Measurements from ENCODE around the gene WDR7.

WDR7 gene

GRCh38 chr18:56995579-56996188 lies 344.5 kb downstream of the WDR7 start:
- Histone ChIP-seq H3K9ac (ENCODE audit: low read depth, low read length, poor library complexity) (no peak overlapping the region), H2AK5ac (ENCODE audit: low read depth, low read length) (no peak overlapping the region), H3K36me3 (replicated peaks in 1 of 2; ENCODE audit: control insufficient read depth in 2 of 2, insufficient read depth in 2 of 2, low read length in 2 of 2) (no peaks in the 10 kb centered on the region), H4K91ac (ENCODE audit: low read depth, low read length, poor library complexity) (no peak overlapping the region), H2AFZ (ENCODE audit: low read length) (no peak overlapping the region), H3K4me3 (ENCODE audit: low read length in 2 of 2) (no peak overlapping the region), H3K4me2 (ENCODE audit: insufficient read depth, low read length, poor library complexity, severe bottlenecking) (no peak overlapping the region), H2BK5ac (ENCODE audit: low read length) (no peak overlapping the region), H2BK120ac (ENCODE audit: low read depth, low read length) (no peak overlapping the region), H3K9me3 (replicated peaks in 1 of 2; ENCODE audit: control insufficient read depth in 2 of 2, insufficient read depth in 1 of 2, low read depth in 1 of 2, low read length in 2 of 2) (no peaks in the 10 kb centered on the region), H3K14ac (ENCODE audit: low read length) (no peak overlapping the region), H3K23ac (ENCODE audit: low read depth, low read length, poor library complexity) (no peak overlapping the region), H3K4me1 (ENCODE audit: control insufficient read depth in 2 of 2, insufficient read depth in 1 of 2, low read depth in 1 of 2, low read length in 2 of 2) (peaks cover 0 to 11% of the 10 kb centered on the region in 2 donors), H3K79me1 (ENCODE audit: low read depth, low read length) (no peaks in the 10 kb centered on the region), H4K8ac (ENCODE audit: low read depth, low read length) (no peak overlapping the region), H3K27ac (replicated peaks; ENCODE audit: low read length) (no peak overlapping the region), H3K18ac (ENCODE audit: low read length) (no peak overlapping the region), H3K27me3 (ENCODE audit: control insufficient read depth in 3 of 3, insufficient read depth in 3 of 3, low read depth in 1 of 3, low read length in 3 of 3) (no peaks in the 10 kb centered on the region), H2BK15ac (ENCODE audit: low read length) (no peak overlapping the region), H2BK12ac (ENCODE audit: low read length) (no peak overlapping the region), H3K4ac (ENCODE audit: low read length) (no peak overlapping the region)
- DNase-seq (ENCODE audit: low spot score) = no peak
- WGBS, 2 donors (ENCODE audit: extremely low coverage in 2 of 2, insufficient read length in 2 of 2, insufficient replicate concordance in 1 of 2) = no CpG with 5 or more reads among the region's 4 CpGs

- H3K36me3 ChIP-seq (replicated peaks in 1 of 2; ENCODE audit: control insufficient read depth in 2 of 2, insufficient read depth in 2 of 2, low read length in 2 of 2) = no peaks in the 10 kb centered on the region
- no peak overlapping the region for H2BK12ac ChIP-seq (ENCODE audit: low read length)
- no peak overlapping the region for H2AFZ ChIP-seq (ENCODE audit: low read length)
- H3K9me3 ChIP-seq (replicated peaks in 1 of 2; ENCODE audit: control insufficient read depth in 2 of 2, insufficient read depth in 1 of 2, low read depth in 1 of 2, low read length in 2 of 2) = no peaks in the 10 kb centered on the region
- no peaks in the 10 kb centered on the region for H3K79me1 ChIP-seq (ENCODE audit: low read depth, low read length)
- DNase-seq (ENCODE audit: low spot score) = no peak
- WGBS, 2 donors (ENCODE audit: extremely low coverage in 2 of 2, insufficient read length in 2 of 2, insufficient replicate concordance in 1 of 2) = no CpG with 5 or more reads among the region's 2 CpGs
- no peaks in the 10 kb centered on the region for H3K27me3 ChIP-seq (ENCODE audit: control insufficient read depth in 3 of 3, insufficient read depth in 3 of 3, low read depth in 1 of 3, low read length in 3 of 3)
- peaks cover 0 to 19% of the 10 kb centered on the region in 2 donors for H3K4me1 ChIP-seq (ENCODE audit: control insufficient read depth in 2 of 2, insufficient read depth in 1 of 2, low read depth in 1 of 2, low read length in 2 of 2)
- H4K8ac ChIP-seq (ENCODE audit: low read depth, low read length) = no peak overlapping the region
- H2BK120ac ChIP-seq (ENCODE audit: low read depth, low read length) = no peak overlapping the region
- H3K18ac ChIP-seq (ENCODE audit: low read length) = no peak overlapping the region
- H2AK5ac ChIP-seq (ENCODE audit: low read depth, low read length) = no peak overlapping the region
- no peak overlapping the region for H3K4ac ChIP-seq (ENCODE audit: low read length)
- no peak overlapping the region for H4K91ac ChIP-seq (ENCODE audit: low read depth, low read length, poor library complexity)
- no peak overlapping the region for H3K14ac ChIP-seq (ENCODE audit: low read length)
- no peak overlapping the region for H3K9ac ChIP-seq (ENCODE audit: low read depth, low read length, poor library complexity)
- no peak overlapping the region for H3K4me2 ChIP-seq (ENCODE audit: insufficient read depth, low read length, poor library complexity, severe bottlenecking)
- no peak overlapping the region for H3K23ac ChIP-seq (ENCODE audit: low read depth, low read length, poor library complexity)
- H3K4me3 ChIP-seq (ENCODE audit: low read length in 2 of 2) = no peak overlapping the region
- H2BK15ac ChIP-seq (ENCODE audit: low read length) = no peak overlapping the region
- no peak overlapping the region for H2BK5ac ChIP-seq (ENCODE audit: low read length)
- no peak overlapping the region for H3K27ac ChIP-seq (replicated peaks; ENCODE audit: low read length)
These were observed 346.0 kb downstream of the WDR7 start for GRCh38 chr18:56997200-56997599.

- H3K79me1 ChIP-seq (ENCODE audit: low read depth, low read length) = no peaks in the 10 kb centered on the region
- H3K4me2 ChIP-seq (ENCODE audit: insufficient read depth, low read length, poor library complexity, severe bottlenecking) = no peak overlapping the region
- no peaks in the 10 kb centered on the region for H3K27me3 ChIP-seq (ENCODE audit: control insufficient read depth in 3 of 3, insufficient read depth in 3 of 3, low read depth in 1 of 3, low read length in 3 of 3)
- no peak overlapping the region for H2BK12ac ChIP-seq (ENCODE audit: low read length)
- no peak overlapping the region for H4K8ac ChIP-seq (ENCODE audit: low read depth, low read length)
- no peak overlapping the region for H3K4me3 ChIP-seq (ENCODE audit: low read length in 2 of 2)
- no peak overlapping the region for H2AK5ac ChIP-seq (ENCODE audit: low read depth, low read length)
- no peaks in the 10 kb centered on the region for H3K9me3 ChIP-seq (replicated peaks in 1 of 2; ENCODE audit: control insufficient read depth in 2 of 2, insufficient read depth in 1 of 2, low read depth in 1 of 2, low read length in 2 of 2)
- no peak overlapping the region for H4K91ac ChIP-seq (ENCODE audit: low read depth, low read length, poor library complexity)
- H3K27ac ChIP-seq (replicated peaks; ENCODE audit: low read length) = no peak overlapping the region
- no peak overlapping the region for H2BK120ac ChIP-seq (ENCODE audit: low read depth, low read length)
- no peaks in the 10 kb centered on the region for H3K36me3 ChIP-seq (replicated peaks in 1 of 2; ENCODE audit: control insufficient read depth in 2 of 2, insufficient read depth in 2 of 2, low read length in 2 of 2)
- H3K23ac ChIP-seq (ENCODE audit: low read depth, low read length, poor library complexity) = no peak overlapping the region
- no peak for DNase-seq (ENCODE audit: low spot score)
- H2AFZ ChIP-seq (ENCODE audit: low read length) = no peak overlapping the region
- H2BK15ac ChIP-seq (ENCODE audit: low read length) = no peak overlapping the region
- no peak overlapping the region for H3K4ac ChIP-seq (ENCODE audit: low read length)
- WGBS, 2 donors (ENCODE audit: extremely low coverage in 2 of 2, insufficient read length in 2 of 2, insufficient replicate concordance in 1 of 2) = no CpG with 5 or more reads among the region's 3 CpGs
- H3K14ac ChIP-seq (ENCODE audit: low read length) = no peak overlapping the region
- no peak overlapping the region for H2BK5ac ChIP-seq (ENCODE audit: low read length)
- no peak overlapping the region for H3K9ac ChIP-seq (ENCODE audit: low read depth, low read length, poor library complexity)
- no peak overlapping the region for H3K18ac ChIP-seq (ENCODE audit: low read length)
- H3K4me1 ChIP-seq (ENCODE audit: control insufficient read depth in 2 of 2, insufficient read depth in 1 of 2, low read depth in 1 of 2, low read length in 2 of 2) = peaks cover 0 to 29% of the 10 kb centered on the region in 2 donors
These were observed 348.7 kb downstream of the WDR7 start for GRCh38 chr18:56999823-57000222.

- Histone ChIP-seq H3K18ac (ENCODE audit: low read length) (no peak overlapping the region), H2AK5ac (ENCODE audit: low read depth, low read length) (no peak overlapping the region), H2BK12ac (ENCODE audit: low read length) (no peak overlapping the region), H2BK15ac (ENCODE audit: low read length) (no peak overlapping the region), H2BK120ac (ENCODE audit: low read depth, low read length) (no peak overlapping the region), H3K27me3 (ENCODE audit: control insufficient read depth in 3 of 3, insufficient read depth in 3 of 3, low read depth in 1 of 3, low read length in 3 of 3) (no peaks in the 10 kb centered on the region), H2AFZ (ENCODE audit: low read length) (no peak overlapping the region), H3K27ac (replicated peaks; ENCODE audit: low read length) (no peak overlapping the region), H3K9ac (ENCODE audit: low read depth, low read length, poor library complexity) (no peak overlapping the region), H3K79me1 (ENCODE audit: low read depth, low read length) (no peaks in the 10 kb centered on the region), H3K36me3 (replicated peaks in 1 of 2; ENCODE audit: control insufficient read depth in 2 of 2, insufficient read depth in 2 of 2, low read length in 2 of 2) (no peaks in the 10 kb centered on the region), H3K9me3 (replicated peaks in 1 of 2; ENCODE audit: control insufficient read depth in 2 of 2, insufficient read depth in 1 of 2, low read depth in 1 of 2, low read length in 2 of 2) (no peaks in the 10 kb centered on the region), H3K4me2 (ENCODE audit: insufficient read depth, low read length, poor library complexity, severe bottlenecking) (no peak overlapping the region), H4K8ac (ENCODE audit: low read depth, low read length) (no peak overlapping the region), H3K4ac (ENCODE audit: low read length) (no peak overlapping the region), H4K91ac (ENCODE audit: low read depth, low read length, poor library complexity) (no peak overlapping the region), H3K23ac (ENCODE audit: low read depth, low read length, poor library complexity) (no peak overlapping the region), H3K4me3 (ENCODE audit: low read length in 2 of 2) (no peak overlapping the region), H2BK5ac (ENCODE audit: low read length) (no peak overlapping the region), H3K14ac (ENCODE audit: low read length) (no peak overlapping the region), H3K4me1 (ENCODE audit: control insufficient read depth in 2 of 2, insufficient read depth in 1 of 2, low read depth in 1 of 2, low read length in 2 of 2) (peaks cover 0 to 22% of the 10 kb centered on the region in 2 donors)
- DNase-seq (ENCODE audit: low spot score) = no peak
- no CpG with 5 or more reads among the region's 2 CpGs for WGBS, 2 donors (ENCODE audit: extremely low coverage in 2 of 2, insufficient read length in 2 of 2, insufficient replicate concordance in 1 of 2)
These were observed 351.5 kb downstream of the WDR7 start for GRCh38 chr18:57002627-57003026.

All from neuronal stem cell (in vitro differentiated cells).